ENCODE measurements around the gene TIMM23.

GRCh38 chr10:46030091-46030937, 58.0 kb downstream of the TIMM23 start, which contains the start of gene NCOA4:
- peak; percentile 40; the same call in 1 of the 2 replicates for TF ChIP-seq ARID4B (CRISPR knock-in tag; IDR thresholded peaks at IDR 0.05; ENCODE audit: borderline replicate concordance)
- peak; percentile 43 for TF ChIP-seq CTCF (IDR thresholded peaks at IDR 0.05)
- TF ChIP-seq MYBL2 (CRISPR knock-in tag; IDR thresholded peaks at IDR 0.05) = no peak
- no peak for TF ChIP-seq IRF2 (CRISPR knock-in tag; IDR thresholded peaks at IDR 0.05; ENCODE audit: borderline replicate concordance, low read depth)
- TF ChIP-seq SP1 (CRISPR knock-in tag; conservative IDR thresholded peaks at IDR 0.05) = peak; percentile 48; the same call in 1 of the 2 replicates
- TF ChIP-seq, protein P1, sequence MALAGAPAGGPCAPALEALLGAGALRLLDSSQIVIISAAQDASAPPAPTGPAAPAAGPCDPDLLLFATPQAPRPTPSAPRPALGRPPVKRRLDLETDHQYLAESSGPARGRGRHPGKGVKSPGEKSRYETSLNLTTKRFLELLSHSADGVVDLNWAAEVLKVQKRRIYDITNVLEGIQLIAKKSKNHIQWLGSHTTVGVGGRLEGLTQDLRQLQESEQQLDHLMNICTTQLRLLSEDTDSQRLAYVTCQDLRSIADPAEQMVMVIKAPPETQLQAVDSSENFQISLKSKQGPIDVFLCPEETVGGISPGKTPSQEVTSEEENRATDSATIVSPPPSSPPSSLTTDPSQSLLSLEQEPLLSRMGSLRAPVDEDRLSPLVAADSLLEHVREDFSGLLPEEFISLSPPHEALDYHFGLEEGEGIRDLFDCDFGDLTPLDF (CRISPR knock-in tag; IDR thresholded peaks at IDR 0.05) = no peak
- no peak for TF ChIP-seq FOXJ3 (CRISPR knock-in tag; IDR thresholded peaks at IDR 0.05; ENCODE audit: borderline replicate concordance)
- no peak for TF ChIP-seq TCF7 (CRISPR knock-in tag; IDR thresholded peaks at IDR 0.05; ENCODE audit: low read depth)
- no peak for TF ChIP-seq ZNF232 (CRISPR knock-in tag; IDR thresholded peaks at IDR 0.05)
- TF ChIP-seq NR2C2 (CRISPR knock-in tag; IDR thresholded peaks at IDR 0.05) = no peak

All from WTC11 (cell line).